T47D (cell line): ENCODE measurements around the gene CCDC171.
"Not testable (repeated sequence)": the region's sequence is repeated elsewhere in the genome, so short reads cannot be mapped to it uniquely, and the experiment has no call there.

Experiments used
- DNase-seq, 2 experiments: peaks; one replicate each; pipeline versions ENCODE4 v3.0.0 to v3.0.0-alpha.2; 2011 to 2012; ENCODE audit warnings: low read depth in 1 of 2, low spot score in 1 of 2
- JUND ChIP-seq: IDR thresholded peaks from 2 replicates; pipeline ENCODE4 v1.6.1; 2012; ENCODE audit warnings: low read depth
- in situ Hi-C: cut with HindIII; loops from 2 replicates; pipeline ENCODE4 v1.10.0; 2016; ENCODE audit warnings: low sequenced_read_pairs, low pct_unique_long_range_greater_than_20kb

Gene CCDC171

DNA sequence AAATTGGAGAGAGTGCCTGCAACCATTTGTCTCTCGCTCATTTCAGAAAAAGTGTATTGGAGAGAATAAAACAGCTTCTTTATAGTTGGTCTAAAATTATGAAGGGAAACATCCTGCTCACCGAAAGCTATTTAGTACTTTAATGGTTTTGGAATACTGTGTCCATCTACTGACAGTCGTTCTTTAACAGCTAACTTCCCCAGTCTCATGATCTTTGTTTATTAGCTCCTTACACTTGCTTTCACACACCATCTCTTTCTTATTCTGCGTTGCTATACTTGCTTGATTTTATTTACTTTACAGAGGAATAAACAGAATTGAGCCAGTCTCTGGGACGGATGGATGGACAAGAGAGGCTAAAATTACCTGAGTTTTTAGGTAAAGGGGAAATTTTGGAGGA, 229.3 kb downstream of the CCDC171 start:
- no peak for TF ChIP-seq JUND
- no peak for DNase-seq
- in situ Hi-C loops: no loop called here

DNA sequence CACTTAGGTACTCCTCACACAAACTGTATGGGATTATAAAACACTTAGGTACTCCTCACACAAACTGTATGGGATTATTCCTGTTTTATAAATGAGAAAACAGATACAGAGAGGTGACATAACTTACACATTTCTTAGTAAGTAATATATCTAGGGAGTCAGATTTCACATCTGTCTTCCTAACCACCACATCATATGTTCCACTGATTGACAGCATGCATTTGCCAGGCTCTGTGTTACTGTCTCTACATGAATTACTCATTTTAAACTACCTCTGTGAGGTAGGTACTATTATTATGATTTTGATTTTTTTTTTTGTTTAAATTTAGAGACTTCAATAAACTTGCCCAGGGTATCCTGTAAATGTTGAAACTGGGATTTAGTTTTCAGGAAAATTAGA, 232.7 kb downstream of the CCDC171 start:
- DNase-seq: no peak
- in situ Hi-C loops: no loop called here
- TF ChIP-seq JUND: no peak

DNA sequence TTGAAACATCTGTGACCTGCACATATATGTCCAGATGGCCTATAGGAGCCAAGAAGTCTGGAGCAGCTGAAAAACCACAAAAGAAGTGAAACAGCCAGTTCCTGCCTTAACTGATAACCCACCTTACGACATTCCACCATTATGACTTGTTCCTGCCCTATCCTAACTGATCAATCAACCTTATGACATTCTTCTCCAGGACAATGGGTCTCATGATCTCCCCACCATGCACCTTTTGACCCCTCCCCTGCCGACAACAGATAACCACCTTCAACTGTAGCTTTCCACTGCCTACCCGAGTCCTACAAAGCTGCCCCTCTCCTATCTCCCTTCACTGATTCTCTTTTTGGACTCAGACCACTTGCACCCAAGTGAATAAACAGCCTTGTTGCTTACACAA, 233.8 kb downstream of the CCDC171 start:
- no peak for TF ChIP-seq JUND
- in situ Hi-C loops: no loop called here
- no peak for DNase-seq

DNA sequence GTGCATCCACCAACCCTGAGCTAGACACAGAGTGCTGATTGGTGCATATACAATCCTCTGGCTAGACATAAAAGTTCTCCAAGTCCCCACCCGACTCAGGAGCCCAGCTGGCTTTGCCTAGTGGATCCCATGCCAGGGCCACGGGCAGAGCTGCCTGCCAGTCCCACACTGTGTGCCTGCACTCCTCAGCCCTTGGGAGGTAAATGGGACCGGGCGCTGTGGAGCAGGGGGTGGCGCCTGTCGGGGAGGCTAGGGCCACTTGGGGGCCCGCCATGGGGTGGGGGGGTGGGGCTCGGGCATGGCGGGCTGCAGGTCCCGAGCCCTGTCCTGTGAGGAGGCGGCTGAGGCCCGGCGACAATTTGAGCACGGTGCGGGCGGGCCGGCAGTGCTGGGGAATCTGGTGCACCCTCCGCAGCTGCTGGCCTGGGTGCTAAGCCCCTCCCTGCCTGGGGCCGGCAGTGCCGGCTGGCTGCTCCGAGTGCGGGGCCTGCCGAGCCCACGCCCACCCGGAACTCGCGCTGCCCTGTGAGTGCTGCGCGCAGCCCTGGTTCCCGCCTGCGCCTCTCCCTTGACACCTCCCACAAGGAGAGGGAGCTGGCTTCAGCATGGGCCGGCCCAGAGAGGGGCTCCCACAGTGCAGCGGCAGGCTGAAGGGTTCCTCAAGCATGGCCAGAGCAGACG, 257.5 kb downstream of the CCDC171 start:
- in situ Hi-C loops, DNase-seq: not testable (repeated sequence)

DNA sequence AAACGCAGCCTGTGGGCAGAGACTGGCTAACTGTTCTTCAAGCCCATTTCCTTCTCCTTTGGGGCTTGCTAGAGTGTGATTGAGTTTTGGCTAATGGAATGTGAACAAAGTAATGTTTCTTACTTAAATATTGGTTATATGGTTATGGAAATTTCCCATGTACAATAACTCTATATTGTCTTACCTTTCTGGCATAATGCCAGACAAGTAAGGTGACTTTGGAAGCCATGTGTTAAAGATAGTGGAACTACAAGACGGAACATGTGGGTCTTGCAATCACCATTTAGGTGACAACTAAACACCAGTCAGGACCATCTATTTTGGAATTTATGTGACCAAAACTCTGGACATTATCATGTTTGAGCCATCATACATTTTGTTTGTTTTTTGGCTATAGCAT, 260.2 kb downstream of the CCDC171 start:
- in situ Hi-C loops: no loop called here
- TF ChIP-seq JUND: no peak
- DNase-seq: no peak

DNA sequence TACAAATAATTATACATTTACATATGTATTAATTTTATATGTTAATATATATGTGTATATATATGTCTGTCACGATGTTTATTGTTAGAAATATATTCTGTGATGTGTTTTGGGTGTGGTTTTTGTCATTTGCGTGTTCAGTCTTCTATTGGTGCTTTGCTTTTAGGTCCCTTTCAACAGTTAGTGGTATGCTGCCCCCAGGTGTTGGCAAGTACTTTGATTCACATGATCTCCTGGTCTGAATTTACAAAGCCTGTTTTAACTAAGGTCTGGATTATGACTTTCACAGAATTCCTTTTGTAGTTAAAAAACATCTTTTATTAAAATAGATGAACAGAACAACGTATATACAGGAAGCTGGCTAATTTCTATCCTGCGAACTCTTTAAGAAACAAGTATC, 271.5 kb downstream of the CCDC171 start:
- DNase-seq: peak in 1 of 2 experiments; percentile 34
- no peak for TF ChIP-seq JUND
- in situ Hi-C loops: no loop called here

DNA sequence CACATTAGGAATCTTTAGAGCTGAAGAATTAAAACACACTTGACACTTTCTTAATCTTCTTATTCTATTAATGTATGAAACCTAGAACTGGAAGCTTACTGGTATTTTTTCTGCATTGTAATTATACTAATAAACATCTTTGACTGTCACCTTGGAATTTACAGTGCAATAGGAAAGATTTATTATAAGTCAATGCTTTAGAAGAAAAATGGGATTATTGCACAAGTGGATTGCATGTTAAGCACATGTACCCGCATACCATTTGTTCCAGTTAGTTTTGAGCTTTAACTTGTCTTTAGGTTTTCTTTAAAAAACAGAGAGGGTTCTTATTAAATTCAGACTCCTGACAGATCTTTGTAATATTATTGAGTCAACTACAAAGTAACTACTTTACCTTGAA, 278.5 kb downstream of the CCDC171 start:
- no peak for TF ChIP-seq JUND
- no peak for DNase-seq
- in situ Hi-C loops: no loop called here

DNA sequence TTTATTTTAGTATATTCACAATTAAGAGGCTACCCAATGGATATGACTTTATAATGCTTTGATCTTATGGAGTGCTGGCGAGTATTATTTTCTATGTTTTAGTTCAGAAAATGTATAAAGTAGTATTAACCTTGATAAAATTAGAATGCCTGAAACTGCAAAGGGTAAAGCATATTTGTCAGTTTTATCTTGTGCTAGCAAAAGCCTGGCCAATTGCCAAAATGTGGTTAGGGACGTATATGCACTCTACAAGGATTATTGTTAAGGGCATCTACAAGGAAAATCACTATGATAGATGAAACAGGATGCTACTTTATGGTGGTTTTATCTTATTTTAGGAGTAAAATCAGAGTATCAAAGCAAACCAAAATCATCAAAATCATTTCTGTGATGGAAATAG, 281.7 kb downstream of the CCDC171 start:
- in situ Hi-C loops: no loop called here
- DNase-seq: no peak
- no peak for TF ChIP-seq JUND

DNA sequence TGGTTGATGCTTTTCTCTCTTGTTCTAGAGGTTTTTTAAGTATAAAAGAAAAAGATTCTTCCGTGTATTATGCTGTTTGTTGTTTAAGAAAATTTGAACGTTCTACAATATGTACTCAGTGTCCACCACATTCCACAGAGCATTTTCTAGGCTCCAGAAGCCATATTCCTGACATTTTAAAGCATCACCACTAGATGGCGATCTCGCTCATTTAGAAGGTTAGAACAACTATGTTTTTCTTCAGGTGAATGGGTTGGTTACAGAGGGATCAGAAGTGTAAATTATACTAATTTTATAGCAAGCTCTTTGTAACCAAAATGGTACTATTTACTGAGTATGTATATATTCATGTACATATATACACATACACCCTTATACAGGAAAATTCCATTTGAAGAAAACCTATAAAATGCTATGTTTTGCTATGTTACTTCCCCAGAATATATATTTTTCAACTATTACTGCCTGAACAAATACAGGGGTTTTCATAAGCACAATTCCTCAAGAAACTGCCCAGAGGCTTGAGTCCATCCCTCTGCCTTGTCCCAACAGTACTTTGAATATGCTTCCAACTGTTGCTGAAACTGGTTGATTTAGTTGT, 284.3 kb downstream of the CCDC171 start:
- no peak for TF ChIP-seq JUND
- peak; percentile 23 to 75 for DNase-seq
- in situ Hi-C loops: no loop called here

DNA sequence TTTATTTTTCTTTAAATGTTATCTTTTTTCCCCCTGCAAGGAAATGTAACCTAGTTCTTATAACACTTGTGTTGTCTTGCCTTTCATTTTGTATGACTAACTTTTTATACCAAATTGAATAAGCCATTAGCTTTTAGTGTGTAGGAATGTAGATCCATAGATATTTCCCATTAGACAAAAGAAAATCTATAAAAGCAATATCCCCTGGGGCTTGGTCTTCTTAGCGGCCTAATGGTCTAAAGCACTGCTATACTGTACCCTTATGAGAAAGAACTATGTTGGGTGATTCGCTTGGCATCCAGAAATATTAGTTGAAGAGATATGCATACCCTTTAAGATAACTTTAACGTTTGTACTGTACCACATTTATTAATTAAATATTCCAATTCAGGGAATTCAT, 289.2 kb downstream of the CCDC171 start:
- TF ChIP-seq JUND: no peak
- DNase-seq: no peak
- in situ Hi-C loops: no loop called here

DNA sequence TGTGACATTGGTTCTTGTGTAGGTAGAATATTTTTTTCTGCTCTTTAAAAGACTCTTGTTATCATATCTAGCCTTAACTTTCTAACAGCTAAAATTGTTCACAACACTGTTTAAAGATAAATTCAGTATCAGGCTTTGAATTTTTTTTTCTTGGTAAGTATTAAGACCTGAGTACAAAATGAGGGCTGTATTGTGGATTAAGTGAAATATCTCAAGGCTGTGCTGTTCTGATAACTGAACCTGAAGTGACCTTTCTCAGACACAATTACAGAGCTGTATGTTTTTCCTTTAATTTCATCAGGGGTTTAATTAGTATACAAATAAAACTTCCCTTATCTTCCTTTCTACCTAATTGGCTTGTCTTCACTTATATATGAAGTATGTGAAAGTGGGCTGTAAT, 290.5 kb downstream of the CCDC171 start:
- DNase-seq: no peak
- in situ Hi-C loops: no loop called here
- TF ChIP-seq JUND: no peak

DNA sequence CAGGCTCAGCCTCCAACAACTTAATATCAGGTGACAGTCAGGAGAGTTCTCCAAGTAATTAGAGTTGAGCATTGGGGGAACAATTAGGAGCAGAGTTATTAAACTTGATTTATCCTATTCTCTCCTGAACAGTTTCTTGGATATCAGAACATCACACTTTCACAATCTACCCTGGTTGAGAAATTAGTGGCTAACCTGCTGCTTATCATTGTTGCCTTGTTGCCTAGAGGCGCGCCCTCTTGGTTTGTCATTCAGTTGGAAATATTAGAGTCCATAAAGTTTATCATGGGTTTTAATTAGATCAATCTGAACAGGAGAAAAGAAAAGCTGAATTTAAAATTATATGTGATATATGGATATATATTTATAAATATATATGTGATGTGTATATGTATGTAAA, 291.1 kb downstream of the CCDC171 start:
- in situ Hi-C loops: no loop called here
- DNase-seq: no peak
- no peak for TF ChIP-seq JUND

DNA sequence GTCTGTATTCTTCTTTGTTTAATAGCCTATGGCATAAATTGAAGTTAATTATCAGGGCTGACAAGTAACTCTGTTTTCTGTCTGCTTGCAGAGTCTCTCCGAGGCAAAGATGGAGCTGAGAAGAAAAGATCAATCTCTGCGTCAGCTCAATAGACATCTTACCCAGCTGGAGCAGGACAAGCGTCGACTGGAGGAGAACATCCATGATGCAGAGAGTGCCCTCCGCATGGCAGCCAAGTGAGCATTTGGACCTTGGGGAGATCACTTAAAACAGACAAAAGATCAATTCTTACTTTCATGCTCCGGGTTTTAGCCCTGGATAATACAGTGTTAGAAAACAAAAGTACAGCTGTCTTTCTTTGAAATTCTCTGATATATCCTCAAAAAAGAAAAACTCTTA, 293.8 kb downstream of the CCDC171 start:
- in situ Hi-C loops: no loop called here
- TF ChIP-seq JUND: no peak
- DNase-seq: no peak

DNA sequence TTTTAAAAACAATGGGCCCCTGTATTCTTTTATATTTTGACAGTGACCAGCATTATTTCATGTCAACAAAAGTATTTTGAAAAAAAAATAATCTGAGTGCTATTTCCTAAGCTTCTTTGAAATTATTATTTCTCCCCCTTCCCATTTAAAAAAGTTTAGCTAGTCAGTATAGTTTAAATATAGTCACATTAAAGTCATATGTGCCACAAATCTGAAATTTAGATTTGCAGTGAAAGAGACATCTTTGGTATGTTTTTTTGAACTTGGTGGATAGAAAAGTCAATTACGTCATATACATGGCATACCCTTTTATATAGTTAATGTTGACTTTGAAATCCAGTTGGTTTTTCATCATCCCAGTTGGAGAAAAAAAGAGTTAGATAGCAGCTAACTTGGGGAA, 297.0 kb downstream of the CCDC171 start:
- no peak for TF ChIP-seq JUND
- in situ Hi-C loops: no loop called here
- DNase-seq: no peak
